ENCODE results near the gene GFER.

DNA sequence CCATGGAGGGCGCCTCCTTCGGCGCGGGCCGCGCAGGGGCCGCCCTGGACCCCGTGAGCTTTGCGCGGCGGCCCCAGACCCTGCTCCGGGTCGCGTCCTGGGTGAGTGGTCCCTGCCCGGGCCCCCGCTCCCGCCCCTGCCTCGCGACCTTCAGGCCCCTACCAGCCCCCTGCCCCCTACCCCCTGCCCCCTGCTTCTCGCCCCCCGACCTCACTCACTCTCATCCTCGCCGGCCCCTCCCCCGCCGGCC is 6.0 kb downstream of the GFER start:
- TF ChIP-seq, protein P1, sequence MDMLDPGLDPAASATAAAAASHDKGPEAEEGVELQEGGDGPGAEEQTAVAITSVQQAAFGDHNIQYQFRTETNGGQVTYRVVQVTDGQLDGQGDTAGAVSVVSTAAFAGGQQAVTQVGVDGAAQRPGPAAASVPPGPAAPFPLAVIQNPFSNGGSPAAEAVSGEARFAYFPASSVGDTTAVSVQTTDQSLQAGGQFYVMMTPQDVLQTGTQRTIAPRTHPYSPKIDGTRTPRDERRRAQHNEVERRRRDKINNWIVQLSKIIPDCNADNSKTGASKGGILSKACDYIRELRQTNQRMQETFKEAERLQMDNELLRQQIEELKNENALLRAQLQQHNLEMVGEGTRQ (CRISPR knock-in tag; IDR thresholded peaks at IDR 0.05), result no peak
- no peak for TF ChIP-seq JUN (CRISPR knock-in tag; IDR thresholded peaks at IDR 0.05)
- TF ChIP-seq, protein P2, sequence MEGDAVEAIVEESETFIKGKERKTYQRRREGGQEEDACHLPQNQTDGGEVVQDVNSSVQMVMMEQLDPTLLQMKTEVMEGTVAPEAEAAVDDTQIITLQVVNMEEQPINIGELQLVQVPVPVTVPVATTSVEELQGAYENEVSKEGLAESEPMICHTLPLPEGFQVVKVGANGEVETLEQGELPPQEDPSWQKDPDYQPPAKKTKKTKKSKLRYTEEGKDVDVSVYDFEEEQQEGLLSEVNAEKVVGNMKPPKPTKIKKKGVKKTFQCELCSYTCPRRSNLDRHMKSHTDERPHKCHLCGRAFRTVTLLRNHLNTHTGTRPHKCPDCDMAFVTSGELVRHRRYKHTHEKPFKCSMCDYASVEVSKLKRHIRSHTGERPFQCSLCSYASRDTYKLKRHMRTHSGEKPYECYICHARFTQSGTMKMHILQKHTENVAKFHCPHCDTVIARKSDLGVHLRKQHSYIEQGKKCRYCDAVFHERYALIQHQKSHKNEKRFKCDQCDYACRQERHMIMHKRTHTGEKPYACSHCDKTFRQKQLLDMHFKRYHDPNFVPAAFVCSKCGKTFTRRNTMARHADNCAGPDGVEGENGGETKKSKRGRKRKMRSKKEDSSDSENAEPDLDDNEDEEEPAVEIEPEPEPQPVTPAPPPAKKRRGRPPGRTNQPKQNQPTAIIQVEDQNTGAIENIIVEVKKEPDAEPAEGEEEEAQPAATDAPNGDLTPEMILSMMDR (IDR thresholded peaks at IDR 0.05), result no peak
- TF ChIP-seq NR3C1 (CRISPR knock-in tag; conservative IDR thresholded peaks at IDR 0.05; ENCODE audit: low read depth), result no peak
- no peak for TF ChIP-seq SP1 (CRISPR knock-in tag; conservative IDR thresholded peaks at IDR 0.05)
- TF ChIP-seq, protein P3, sequence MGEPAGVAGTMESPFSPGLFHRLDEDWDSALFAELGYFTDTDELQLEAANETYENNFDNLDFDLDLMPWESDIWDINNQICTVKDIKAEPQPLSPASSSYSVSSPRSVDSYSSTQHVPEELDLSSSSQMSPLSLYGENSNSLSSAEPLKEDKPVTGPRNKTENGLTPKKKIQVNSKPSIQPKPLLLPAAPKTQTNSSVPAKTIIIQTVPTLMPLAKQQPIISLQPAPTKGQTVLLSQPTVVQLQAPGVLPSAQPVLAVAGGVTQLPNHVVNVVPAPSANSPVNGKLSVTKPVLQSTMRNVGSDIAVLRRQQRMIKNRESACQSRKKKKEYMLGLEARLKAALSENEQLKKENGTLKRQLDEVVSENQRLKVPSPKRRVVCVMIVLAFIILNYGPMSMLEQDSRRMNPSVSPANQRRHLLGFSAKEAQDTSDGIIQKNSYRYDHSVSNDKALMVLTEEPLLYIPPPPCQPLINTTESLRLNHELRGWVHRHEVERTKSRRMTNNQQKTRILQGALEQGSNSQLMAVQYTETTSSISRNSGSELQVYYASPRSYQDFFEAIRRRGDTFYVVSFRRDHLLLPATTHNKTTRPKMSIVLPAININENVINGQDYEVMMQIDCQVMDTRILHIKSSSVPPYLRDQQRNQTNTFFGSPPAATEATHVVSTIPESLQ (CRISPR knock-in tag; IDR thresholded peaks at IDR 0.05), result no peak
- TF ChIP-seq, protein P4, sequence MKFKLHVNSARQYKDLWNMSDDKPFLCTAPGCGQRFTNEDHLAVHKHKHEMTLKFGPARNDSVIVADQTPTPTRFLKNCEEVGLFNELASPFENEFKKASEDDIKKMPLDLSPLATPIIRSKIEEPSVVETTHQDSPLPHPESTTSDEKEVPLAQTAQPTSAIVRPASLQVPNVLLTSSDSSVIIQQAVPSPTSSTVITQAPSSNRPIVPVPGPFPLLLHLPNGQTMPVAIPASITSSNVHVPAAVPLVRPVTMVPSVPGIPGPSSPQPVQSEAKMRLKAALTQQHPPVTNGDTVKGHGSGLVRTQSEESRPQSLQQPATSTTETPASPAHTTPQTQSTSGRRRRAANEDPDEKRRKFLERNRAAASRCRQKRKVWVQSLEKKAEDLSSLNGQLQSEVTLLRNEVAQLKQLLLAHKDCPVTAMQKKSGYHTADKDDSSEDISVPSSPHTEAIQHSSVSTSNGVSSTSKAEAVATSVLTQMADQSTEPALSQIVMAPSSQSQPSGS (CRISPR knock-in tag; IDR thresholded peaks at IDR 0.05; ENCODE audit: borderline replicate concordance, low read depth), result no peak
- TF ChIP-seq, protein P5, sequence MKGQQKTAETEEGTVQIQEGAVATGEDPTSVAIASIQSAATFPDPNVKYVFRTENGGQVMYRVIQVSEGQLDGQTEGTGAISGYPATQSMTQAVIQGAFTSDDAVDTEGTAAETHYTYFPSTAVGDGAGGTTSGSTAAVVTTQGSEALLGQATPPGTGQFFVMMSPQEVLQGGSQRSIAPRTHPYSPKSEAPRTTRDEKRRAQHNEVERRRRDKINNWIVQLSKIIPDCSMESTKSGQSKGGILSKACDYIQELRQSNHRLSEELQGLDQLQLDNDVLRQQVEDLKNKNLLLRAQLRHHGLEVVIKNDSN (CRISPR knock-in tag; IDR thresholded peaks at IDR 0.05), result no peak
